H1 (cell line): ENCODE results near the gene CPNE5. TPM values are rescaled to one million over a fixed set of nuclear protein-coding genes. Genes with fewer than 3 reads are reported as not detected.

Source experiments
- CTCF ChIA-PET: fragments of 300-600 bp; sonication (Branson Sonifier 250); formaldehyde crosslinking; loops from one replicate; lab custom pipeline; 2021; ENCODE audit not compliant: partially characterized antibody; lab: Charles Lee
- POLR2A ChIA-PET: fragments of 300-600 bp; sonication (Branson Sonifier 250); formaldehyde crosslinking; loops from one replicate; lab custom pipeline; 2021; ENCODE audit warnings: inconsistent platforms; ENCODE audit not compliant: partially characterized antibody; lab: Charles Lee
- DNase-seq, 2 experiments: peaks; one replicate each; pipeline versions ENCODE4 v3.0.0 to v3.0.0-alpha.2; 2010 to 2022; ENCODE audit warnings: low spot score in 2 of 2, low read depth in 1 of 2, mixed read lengths in 1 of 2
- FAIRE-seq: peaks from 2 replicates; lab custom pipeline; 2011; peaks lifted over from hg19 to GRCh38; lab: Jason Lieb, UNC
- H2AFZ ChIP-seq: 2 replicates; pipeline ENCODE4 v1.8.1; 2012; ENCODE audit warnings: low read length, inconsistent platforms
- H2AK5ac ChIP-seq: 2 replicates; pipeline ENCODE4 v1.6.1; 2013; ENCODE audit warnings: low read depth, low read length
- H2BK120ac ChIP-seq: replicated peaks from 2 replicates; pipeline ENCODE3; 2013; ENCODE audit warnings: low read depth, low read length, inconsistent platforms
- H2BK12ac ChIP-seq: 2 replicates; pipeline ENCODE4 v1.6.1; 2013; ENCODE audit warnings: low read depth, low read length
- H2BK15ac ChIP-seq: 2 replicates; pipeline ENCODE4 v1.6.1; 2013; ENCODE audit warnings: low read length
- H2BK20ac ChIP-seq: 2 replicates; pipeline ENCODE4 v1.6.1; 2013; ENCODE audit warnings: low read length
- H2BK5ac ChIP-seq: 2 replicates; pipeline ENCODE4 v1.6.1; 2013; ENCODE audit warnings: low read depth, low read length
- H3K14ac ChIP-seq: 2 replicates; pipeline ENCODE4 v1.6.1; 2013; ENCODE audit warnings: inconsistent platforms; ENCODE audit not compliant: insufficient read length
- H3K18ac ChIP-seq: 2 replicates; pipeline ENCODE4 v1.6.1; 2013; ENCODE audit warnings: low read length; ENCODE audit errors: extremely low read depth
- H3K23ac ChIP-seq: 2 replicates; pipeline ENCODE4 v1.6.1; 2013; ENCODE audit warnings: inconsistent platforms; ENCODE audit not compliant: insufficient read length
- H3K23me2 ChIP-seq: 2 replicates; pipeline ENCODE4 v1.6.1; 2013; ENCODE audit warnings: low read depth, low read length
- H3K27ac ChIP-seq: 2 replicates; pipeline ENCODE4 v1.6.1; 2011; ENCODE audit warnings: low read depth, low read length, inconsistent platforms
- H3K27me3 ChIP-seq, 4 experiments: replicated peaks in 1 of 4; 1 replicate in 1 of 4; 2 replicates in 3 of 4; pipeline versions ENCODE4 v1.6.1 to v1.8.1; 2011 to 2013; ENCODE audit warnings: low read length in 3 of 4, mild to moderate bottlenecking in 3 of 4, inconsistent platforms in 2 of 4, mixed read lengths in 2 of 4, moderate library complexity in 1 of 4; ENCODE audit not compliant: control insufficient read depth in 3 of 4, insufficient read depth in 3 of 4; ENCODE audit errors: extremely low read depth in 1 of 4
- H3K36me3 ChIP-seq, 4 experiments: 2 replicates each; pipeline versions ENCODE4 v1.6.1 to v1.8.1; 2011 to 2013; ENCODE audit warnings: mild to moderate bottlenecking in 4 of 4, low read length in 3 of 4, moderate library complexity in 2 of 4, control low read depth in 1 of 4, inconsistent platforms in 1 of 4; ENCODE audit not compliant: insufficient read depth in 4 of 4, control insufficient read depth in 2 of 4
- H3K4ac ChIP-seq: replicated peaks from 2 replicates; pipeline ENCODE3; 2013; ENCODE audit warnings: low read length, low read depth, mixed read lengths, inconsistent platforms; ENCODE audit not compliant: insufficient read length
- H3K4me1 ChIP-seq, 4 experiments: replicated peaks in 1 of 4; 1 replicate in 1 of 4; 2 replicates in 3 of 4; pipeline versions ENCODE4 v1.6.1 to v1.8.1; 2011 to 2013; ENCODE audit warnings: low read length in 3 of 4, inconsistent platforms in 2 of 4, mixed read lengths in 1 of 4; ENCODE audit not compliant: insufficient read depth in 4 of 4, control insufficient read depth in 3 of 4
- H3K4me2 ChIP-seq, 2 experiments: 2 replicates each; pipeline versions ENCODE4 v1.6.1 to v1.8.1; 2011 to 2013; ENCODE audit warnings: low read depth in 2 of 2, low read length in 2 of 2, control low read depth in 1 of 2, inconsistent platforms in 1 of 2, mild to moderate bottlenecking in 1 of 2; ENCODE audit not compliant: insufficient read depth in 1 of 2
- H3K4me3 ChIP-seq, 4 experiments: fragments of 200-600, 300-600 bp in 1 of 4; sonication (generic), shearing (Covaris generic), sonication (Bioruptor Twin) in 1 of 4; 2 replicates each; pipeline versions ENCODE4 v1.5.1 to v1.8.1; 2011 to 2016; ENCODE audit warnings: low read length in 4 of 4, low read depth in 3 of 4, control low read depth in 2 of 4, inconsistent platforms in 2 of 4, mild to moderate bottlenecking in 2 of 4, mixed read lengths in 1 of 4, moderate library complexity in 1 of 4; ENCODE audit not compliant: insufficient read depth in 2 of 4; ENCODE audit errors: extremely low read depth in 1 of 4
- H3K56ac ChIP-seq: replicated peaks from 2 replicates; pipeline ENCODE3; 2013; ENCODE audit warnings: low read depth, mild to moderate bottlenecking, mixed read lengths, low read length, inconsistent platforms; ENCODE audit not compliant: insufficient read length
- H3K79me1 ChIP-seq: 2 replicates; pipeline ENCODE4 v1.6.1; 2013; ENCODE audit warnings: low read depth, low read length, control low read depth
- H3K79me2 ChIP-seq, 2 experiments: 2 replicates each; pipeline versions ENCODE4 v1.6.1 to v1.8.1; 2012 to 2013; ENCODE audit warnings: low read length in 2 of 2, mild to moderate bottlenecking in 2 of 2, inconsistent platforms in 1 of 2; ENCODE audit not compliant: insufficient read depth in 2 of 2, control insufficient read depth in 1 of 2
- H3K9ac ChIP-seq, 4 experiments: replicated peaks in 1 of 4; 1 replicate in 1 of 4; 2 replicates in 3 of 4; pipeline versions ENCODE4 v1.6.1 to v1.8.1; 2011 to 2013; ENCODE audit warnings: low read depth in 3 of 4, low read length in 3 of 4, control low read depth in 2 of 4, mild to moderate bottlenecking in 2 of 4, moderate library complexity in 2 of 4, inconsistent platforms in 1 of 4; ENCODE audit errors: extremely low read depth in 1 of 4
- H3K9me3 ChIP-seq, 2 experiments: 2 replicates each; pipeline versions ENCODE4 v1.6.1 to v1.8.1; 2012 to 2013; ENCODE audit warnings: mild to moderate bottlenecking in 2 of 2, moderate library complexity in 2 of 2, control low read depth in 1 of 2, inconsistent platforms in 1 of 2, low read depth in 1 of 2, low read length in 1 of 2, mixed read lengths in 1 of 2; ENCODE audit not compliant: insufficient read depth in 2 of 2
- H4K20me1 ChIP-seq, 2 experiments: replicated peaks in 1 of 2; 2 replicates each; pipeline versions ENCODE3 to v1.8.1; 2011 to 2013; ENCODE audit warnings: inconsistent platforms in 2 of 2, low read length in 2 of 2, mild to moderate bottlenecking in 1 of 2; ENCODE audit not compliant: insufficient read depth in 2 of 2, control insufficient read depth in 1 of 2
- H4K5ac ChIP-seq: 2 replicates; pipeline ENCODE4 v1.6.1; 2013; ENCODE audit warnings: low read length, low read depth, mixed read lengths, inconsistent platforms; ENCODE audit not compliant: insufficient read length
- H4K8ac ChIP-seq: 2 replicates; pipeline ENCODE4 v1.8.0; 2013; ENCODE audit warnings: mild to moderate bottlenecking, moderate library complexity, low read length, inconsistent platforms; ENCODE audit not compliant: insufficient read depth; ENCODE audit errors: extremely low read depth
- H4K91ac ChIP-seq: replicated peaks from 2 replicates; pipeline ENCODE3; 2013; ENCODE audit warnings: low read length, mixed read lengths, inconsistent platforms; ENCODE audit not compliant: insufficient read length
- ASH2L ChIP-seq: fragments of 200-600, 300-600 bp; sonication (generic); IDR thresholded peaks from one replicate; pipeline ENCODE4 v1.7.1; 2017; ENCODE audit warnings: low read length
- HDAC2 ChIP-seq, 2 experiments: fragments of 300-600 bp in 1 of 2; sonication (generic) in 1 of 2; IDR thresholded peaks; 2 replicates each; pipeline ENCODE4 v1.6.1; 2011 to 2012; ENCODE audit warnings: low read depth in 2 of 2, low read length in 2 of 2, mild to moderate bottlenecking in 2 of 2, moderate library complexity in 2 of 2, borderline replicate concordance in 1 of 2, inconsistent platforms in 1 of 2
- KDM1A ChIP-seq: fragments of 200-600, 300-600 bp; sonication (generic); IDR thresholded peaks from 2 replicates; pipeline ENCODE4 v1.7.1; 2016; ENCODE audit warnings: mild to moderate bottlenecking, low read length, borderline replicate concordance
- KDM5A ChIP-seq: fragments of 200-600 bp; IDR thresholded peaks from 2 replicates; pipeline ENCODE4 v1.7.1; 2012; ENCODE audit warnings: mild to moderate bottlenecking, low read length, inconsistent platforms, mixed read lengths
- NRF1 ChIP-seq: IDR thresholded peaks from 2 replicates; pipeline ENCODE4 v1.6.1; 2011; ENCODE audit warnings: mild to moderate bottlenecking, low read depth, low read length, improper control_type of control experiment
- POLR2A ChIP-seq, 2 experiments: IDR thresholded peaks; 1 replicate in 1 of 2; 2 replicates in 1 of 2; pipeline ENCODE4 v1.6.1; 2011; ENCODE audit warnings: low read depth in 2 of 2, low read length in 2 of 2, mild to moderate bottlenecking in 2 of 2; ENCODE audit errors: control extremely low read depth in 1 of 2
- SUZ12 ChIP-seq: fragments of 200-600 bp; sonication (generic); IDR thresholded peaks from 2 replicates; pipeline ENCODE4 v1.6.1; 2012; ENCODE audit warnings: mild to moderate bottlenecking, inconsistent platforms, low read length, moderate library complexity, mixed read lengths
- WGBS, 2 experiments: shearing (Covaris generic) in 1 of 2; methylation state at CpG; one replicate each; pipeline versions ENCODE4 v1.1.6 to v1.1.7; 2013 to 2015; ENCODE audit warnings: low lambda C conversion rate in 2 of 2, mixed read lengths in 2 of 2, inconsistent platforms in 1 of 2, low coverage in 1 of 2, missing lambda C conversion rate in 1 of 2; ENCODE audit not compliant: insufficient replicate concordance in 2 of 2, insufficient coverage in 1 of 2, insufficient read length in 1 of 2; ENCODE audit errors: extremely low coverage in 1 of 2, missing lambda C conversion rate in 1 of 2; 5-methylcytosine and 5-hydroxymethylcytosine counted together
- polyA plus RNA-seq, 7 experiments: library from polyadenylated mRNA; depleted of rRNA in 3 of 7; stranded (reverse) in 5 of 7; unstranded in 2 of 7; fragments of >200 nt in 5 of 7; fragments of 200-250 nt in 2 of 7; gene quantifications; 1 replicate in 5 of 7; 2 replicates in 1 of 7; 4 replicates in 1 of 7; pipeline versions ENCODE4 v1.2.1 to v1.2.3, GENCODE V29; 2011 to 2013; ENCODE audit warnings: missing spikeins in 2 of 7, mixed read lengths in 2 of 7
- total RNA-seq: library from RNA; stranded (reverse); fragmentation: NEBNext Ultra II Directional; extraction: Animal tissue kit (Norgen Biotek cat#: 25700); gene quantifications from 2 replicates; pipeline ENCODE4 v1.2.1, GENCODE V29; 2021
- TF ChIP-seq, protein P1 (sequence below): IDR thresholded peaks from 2 replicates; pipeline ENCODE4 v1.6.1; 2011; ENCODE audit warnings: low read depth, mild to moderate bottlenecking, low read length; ENCODE audit not compliant: insufficient read depth
- TF ChIP-seq, protein P2 (sequence below): IDR thresholded peaks from 2 replicates; pipeline ENCODE4 v1.6.1; 2011; ENCODE audit warnings: low read length, improper control_type of control experiment
- TF ChIP-seq, protein P3 (sequence below), 3 experiments: IDR thresholded peaks; 1 replicate in 2 of 3; 2 replicates in 1 of 3; pipeline versions ENCODE4 v1.5.1 to v1.6.1; 2011; ENCODE audit warnings: low read length in 3 of 3, mild to moderate bottlenecking in 3 of 3, inconsistent platforms in 2 of 3, low read depth in 1 of 3, moderate library complexity in 1 of 3; ENCODE audit not compliant: insufficient read depth in 1 of 3; ENCODE audit errors: control extremely low read depth in 1 of 3

Gene CPNE5
- total and polyA plus RNA-seq, 2 of the 8 experiments (the other 6 are each of a cell fraction or from before 2014, with no cell fraction given), result 0.88 to 1.8 TPM

DNA sequence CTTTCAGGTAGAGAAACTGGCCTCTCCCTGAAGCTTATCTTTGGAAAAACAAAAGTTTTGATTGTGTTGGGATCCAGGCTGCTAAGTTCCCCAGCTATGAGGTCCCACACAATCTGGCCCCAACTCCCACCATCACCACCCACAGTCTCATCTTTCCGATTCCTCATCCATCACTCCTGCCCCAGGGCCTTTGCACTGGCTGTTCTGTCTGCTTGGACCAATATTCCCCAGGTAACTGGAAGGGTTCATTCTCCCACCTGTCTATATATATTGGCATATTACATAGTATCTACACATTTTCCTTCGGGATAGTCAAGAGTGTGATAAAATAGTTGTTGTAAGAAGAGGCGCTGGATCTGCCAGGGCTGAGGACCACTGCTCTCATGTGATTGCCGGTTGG lies 52.0 kb downstream of the CPNE5 start:
- no peaks in the 10 kb centered on the region for H3K36me3 ChIP-seq
- no peaks in the 10 kb centered on the region for H3K9me3 ChIP-seq
- no peaks in the 10 kb centered on the region for H3K79me2 ChIP-seq
- 90% methylated on average over 4 of the region's 4 CpGs; no CpG with 5 or more reads in 1 of the 2 experiments for WGBS, 2 experiments
- H4K20me1 ChIP-seq, result no peaks in the 10 kb centered on the region
- no peak overlapping the region for H3K56ac ChIP-seq
- no peak overlapping the region for H3K4ac ChIP-seq
- TF ChIP-seq, protein P1, sequence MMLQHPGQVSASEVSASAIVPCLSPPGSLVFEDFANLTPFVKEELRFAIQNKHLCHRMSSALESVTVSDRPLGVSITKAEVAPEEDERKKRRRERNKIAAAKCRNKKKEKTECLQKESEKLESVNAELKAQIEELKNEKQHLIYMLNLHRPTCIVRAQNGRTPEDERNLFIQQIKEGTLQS, result no peak
- TF ChIP-seq NRF1 (no peak), ASH2L (no peak), SUZ12 (no peak), POLR2A (IDR thresholded peaks at IDR 0.05; ENCODE audit: control extremely low read depth in 1 of 2, low read depth in 2 of 2, low read length in 2 of 2) (no peak), HDAC2 (IDR thresholded peaks at IDR 0.05; ENCODE audit: borderline replicate concordance in 1 of 2, low read depth in 2 of 2, low read length in 2 of 2) (peak in 1 of 2 experiments; percentile 89; a peak in 1 of 4 replicates), KDM1A (peak; percentile 88; the same call in 1 of the 2 replicates), KDM5A (no peak)
- TF ChIP-seq, protein P2, sequence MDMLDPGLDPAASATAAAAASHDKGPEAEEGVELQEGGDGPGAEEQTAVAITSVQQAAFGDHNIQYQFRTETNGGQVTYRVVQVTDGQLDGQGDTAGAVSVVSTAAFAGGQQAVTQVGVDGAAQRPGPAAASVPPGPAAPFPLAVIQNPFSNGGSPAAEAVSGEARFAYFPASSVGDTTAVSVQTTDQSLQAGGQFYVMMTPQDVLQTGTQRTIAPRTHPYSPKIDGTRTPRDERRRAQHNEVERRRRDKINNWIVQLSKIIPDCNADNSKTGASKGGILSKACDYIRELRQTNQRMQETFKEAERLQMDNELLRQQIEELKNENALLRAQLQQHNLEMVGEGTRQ, result no peak
- TF ChIP-seq, protein P3, sequence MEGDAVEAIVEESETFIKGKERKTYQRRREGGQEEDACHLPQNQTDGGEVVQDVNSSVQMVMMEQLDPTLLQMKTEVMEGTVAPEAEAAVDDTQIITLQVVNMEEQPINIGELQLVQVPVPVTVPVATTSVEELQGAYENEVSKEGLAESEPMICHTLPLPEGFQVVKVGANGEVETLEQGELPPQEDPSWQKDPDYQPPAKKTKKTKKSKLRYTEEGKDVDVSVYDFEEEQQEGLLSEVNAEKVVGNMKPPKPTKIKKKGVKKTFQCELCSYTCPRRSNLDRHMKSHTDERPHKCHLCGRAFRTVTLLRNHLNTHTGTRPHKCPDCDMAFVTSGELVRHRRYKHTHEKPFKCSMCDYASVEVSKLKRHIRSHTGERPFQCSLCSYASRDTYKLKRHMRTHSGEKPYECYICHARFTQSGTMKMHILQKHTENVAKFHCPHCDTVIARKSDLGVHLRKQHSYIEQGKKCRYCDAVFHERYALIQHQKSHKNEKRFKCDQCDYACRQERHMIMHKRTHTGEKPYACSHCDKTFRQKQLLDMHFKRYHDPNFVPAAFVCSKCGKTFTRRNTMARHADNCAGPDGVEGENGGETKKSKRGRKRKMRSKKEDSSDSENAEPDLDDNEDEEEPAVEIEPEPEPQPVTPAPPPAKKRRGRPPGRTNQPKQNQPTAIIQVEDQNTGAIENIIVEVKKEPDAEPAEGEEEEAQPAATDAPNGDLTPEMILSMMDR (IDR thresholded peaks at IDR 0.05; ENCODE audit: control extremely low read depth in 1 of 3, insufficient read depth in 1 of 3, low read depth in 1 of 3, low read length in 3 of 3), result no peak
- no peak overlapping the region for H4K8ac ChIP-seq
- FAIRE-seq, result no peak
- POLR2A ChIA-PET, result no interaction called here
- no peaks in the 10 kb centered on the region for H3K79me1 ChIP-seq
- H3K18ac ChIP-seq, result no peak overlapping the region
- H2BK12ac ChIP-seq, result no peak overlapping the region
- no peak overlapping the region for H3K23ac ChIP-seq
- H3K4me2 ChIP-seq, result no peak overlapping the region
- no peak overlapping the region for H2AK5ac ChIP-seq
- no peaks in the 10 kb centered on the region for H3K23me2 ChIP-seq
- no peak overlapping the region for H2BK15ac ChIP-seq
- no peak overlapping the region for H3K9ac ChIP-seq
- H3K4me1 ChIP-seq, result peaks cover 7 to 23% (median 12%) of the 10 kb centered on the region in 4 experiments
- no peak for DNase-seq
- CTCF ChIA-PET, result interaction anchor here (0.5 to 12.0 kb wide), 8 partner anchors 18 to 98 kb away, joined by 3 to 231 read pairs (median 4); partner anchors contain the start of gene C6orf89
- H2BK20ac ChIP-seq, result no peak overlapping the region
- no peak overlapping the region for H3K14ac ChIP-seq
- H3K27ac ChIP-seq, result no peak overlapping the region
- H3K27me3 ChIP-seq, result no peaks in the 10 kb centered on the region
- no peak overlapping the region for H4K91ac ChIP-seq
- H2BK120ac ChIP-seq, result no peak overlapping the region
- no peak overlapping the region for H4K5ac ChIP-seq
- H2BK5ac ChIP-seq, result no peak overlapping the region
- no peak overlapping the region for H2AFZ ChIP-seq
- no peak overlapping the region for H3K4me3 ChIP-seq
